SIG-M5 treated with dmso at 0.1 percent for 504 hours (cell line): ENCODE measurements around the gene ATP9B.
"Not testable (repeated sequence)": the region's sequence is repeated elsewhere in the genome, so short reads cannot be mapped to it uniquely, and the experiment has no call there.

Source experiments
- DNase-seq: peaks from one replicate; lab custom pipeline; 2025; ENCODE audit not compliant: unreplicated experiment; lab: John Stamatoyannopoulos, UW

Gene ATP9B

GRCh38 chr18:79227621-79228020, 158.4 kb downstream of the ATP9B start:
- DNase-seq: no peak

GRCh38 chr18:79229431-79229830, 160.2 kb downstream of the ATP9B start:
- no peak for DNase-seq

- DNase-seq: no peak
Measured at GRCh38 chr18:79234438-79234837, 165.2 kb downstream of the ATP9B start.

- no peak for DNase-seq
Measured at GRCh38 chr18:79239631-79240030, 170.4 kb downstream of the ATP9B start.

GRCh38 chr18:79241755-79242154, 172.6 kb downstream of the ATP9B start:
- DNase-seq: no peak

GRCh38 chr18:79242246-79242645, 173.1 kb downstream of the ATP9B start:
- no peak for DNase-seq

- peak; percentile 30 for DNase-seq
Measured at GRCh38 chr18:79245517-79246001, 176.4 kb downstream of the ATP9B start.

GRCh38 chr18:79246309-79247108, 177.3 kb downstream of the ATP9B start:
- DNase-seq: peak; percentile 72

- DNase-seq: no peak
Measured at GRCh38 chr18:79248495-79249060, 179.4 kb downstream of the ATP9B start.

GRCh38 chr18:79250301-79250981, 181.2 kb downstream of the ATP9B start:
- DNase-seq: no peak

- no peak for DNase-seq
Measured at GRCh38 chr18:79251021-79251420, 181.8 kb downstream of the ATP9B start.

- DNase-seq: no peak
Measured at GRCh38 chr18:79252904-79253633, 183.9 kb downstream of the ATP9B start.

- DNase-seq: no peak
Measured at GRCh38 chr18:79257480-79257879, 188.3 kb downstream of the ATP9B start.

GRCh38 chr18:79258447-79258846, 189.3 kb downstream of the ATP9B start:
- DNase-seq: no peak

GRCh38 chr18:79259218-79259617, 190.0 kb downstream of the ATP9B start:
- DNase-seq: no peak

GRCh38 chr18:79260023-79260422, 190.8 kb downstream of the ATP9B start:
- no peak for DNase-seq

GRCh38 chr18:79260510-79260909, 191.3 kb downstream of the ATP9B start:
- DNase-seq: no peak

- not testable (repeated sequence) for DNase-seq
Measured at GRCh38 chr18:79265068-79265467, 195.9 kb downstream of the ATP9B start.

- DNase-seq: not testable (repeated sequence)
Measured at GRCh38 chr18:79271812-79272211, 202.6 kb downstream of the ATP9B start.

GRCh38 chr18:79272916-79273315, 203.7 kb downstream of the ATP9B start:
- no peak for DNase-seq

- DNase-seq: no peak
Measured at GRCh38 chr18:79274823-79275222, 205.6 kb downstream of the ATP9B start.
